DND-41 (cell line): ENCODE results near the gene ODF2L.
A peak's percentile ranks its signal among the peaks of the same experiment; 100 is the strongest.

Source experiments
- EZH2 ChIP-seq: IDR thresholded peaks from 3 replicates; pipeline ENCODE4 v1.6.1; 2012; ENCODE audit warnings: borderline replicate concordance, low read depth, mild to moderate bottlenecking, moderate library complexity, low read length, inconsistent platforms; ENCODE audit not compliant: severe bottlenecking
- TF ChIP-seq, protein P1 (sequence below): IDR thresholded peaks from 2 replicates; pipeline ENCODE4 v1.5.1; 2012; ENCODE audit warnings: borderline replicate concordance, low read length, moderate library complexity, mild to moderate bottlenecking; ENCODE audit not compliant: poor library complexity, severe bottlenecking; ENCODE audit errors: extremely low read depth

GRCh38 chr1:86362807-86363206 lies 33.3 kb downstream of the ODF2L start:
- no peak for TF ChIP-seq EZH2
- TF ChIP-seq, protein P1, sequence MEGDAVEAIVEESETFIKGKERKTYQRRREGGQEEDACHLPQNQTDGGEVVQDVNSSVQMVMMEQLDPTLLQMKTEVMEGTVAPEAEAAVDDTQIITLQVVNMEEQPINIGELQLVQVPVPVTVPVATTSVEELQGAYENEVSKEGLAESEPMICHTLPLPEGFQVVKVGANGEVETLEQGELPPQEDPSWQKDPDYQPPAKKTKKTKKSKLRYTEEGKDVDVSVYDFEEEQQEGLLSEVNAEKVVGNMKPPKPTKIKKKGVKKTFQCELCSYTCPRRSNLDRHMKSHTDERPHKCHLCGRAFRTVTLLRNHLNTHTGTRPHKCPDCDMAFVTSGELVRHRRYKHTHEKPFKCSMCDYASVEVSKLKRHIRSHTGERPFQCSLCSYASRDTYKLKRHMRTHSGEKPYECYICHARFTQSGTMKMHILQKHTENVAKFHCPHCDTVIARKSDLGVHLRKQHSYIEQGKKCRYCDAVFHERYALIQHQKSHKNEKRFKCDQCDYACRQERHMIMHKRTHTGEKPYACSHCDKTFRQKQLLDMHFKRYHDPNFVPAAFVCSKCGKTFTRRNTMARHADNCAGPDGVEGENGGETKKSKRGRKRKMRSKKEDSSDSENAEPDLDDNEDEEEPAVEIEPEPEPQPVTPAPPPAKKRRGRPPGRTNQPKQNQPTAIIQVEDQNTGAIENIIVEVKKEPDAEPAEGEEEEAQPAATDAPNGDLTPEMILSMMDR = peak; percentile 6
